Measurements from ENCODE around the gene VSTM4. TPM values are rescaled to one million over a fixed set of nuclear protein-coding genes. Genes with fewer than 3 reads are reported as not detected.

Gene VSTM4
- total RNA-seq, 1 experiment from 2014 or later: not detected

DNA sequence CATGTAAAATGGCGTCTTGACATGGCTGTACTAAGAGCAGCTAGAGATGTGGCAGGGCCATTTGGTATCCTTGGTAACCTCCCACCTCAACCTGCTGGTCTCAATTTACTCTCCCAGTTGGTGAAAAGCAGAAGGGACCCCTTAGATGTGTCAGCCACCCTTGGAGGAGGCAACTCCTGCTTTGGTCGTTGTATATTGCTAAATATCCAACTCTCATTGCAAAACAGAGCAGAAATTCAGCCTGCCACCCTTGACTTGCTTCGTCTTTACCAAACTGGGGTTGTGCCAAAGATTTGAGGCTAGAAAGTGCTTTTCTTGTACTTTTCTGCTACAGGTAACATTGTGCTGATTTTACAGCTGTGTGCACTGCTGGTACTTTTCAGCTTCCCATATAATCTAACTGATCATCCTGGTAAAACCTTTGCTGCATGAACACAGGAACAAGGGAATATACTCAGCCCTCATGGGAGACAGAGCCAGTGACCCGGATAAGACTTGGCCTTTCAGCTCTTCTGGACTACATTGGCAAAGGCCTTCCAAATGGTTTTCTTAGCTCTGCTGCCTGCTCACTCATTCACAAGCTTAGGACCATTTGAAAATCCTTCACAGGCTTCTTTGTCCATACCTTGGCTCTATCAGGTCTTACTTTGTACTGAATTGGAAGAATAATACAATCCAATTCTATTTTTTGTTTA, 2.2 kb upstream of the VSTM4 start:
- TF ChIP-seq, protein P1, sequence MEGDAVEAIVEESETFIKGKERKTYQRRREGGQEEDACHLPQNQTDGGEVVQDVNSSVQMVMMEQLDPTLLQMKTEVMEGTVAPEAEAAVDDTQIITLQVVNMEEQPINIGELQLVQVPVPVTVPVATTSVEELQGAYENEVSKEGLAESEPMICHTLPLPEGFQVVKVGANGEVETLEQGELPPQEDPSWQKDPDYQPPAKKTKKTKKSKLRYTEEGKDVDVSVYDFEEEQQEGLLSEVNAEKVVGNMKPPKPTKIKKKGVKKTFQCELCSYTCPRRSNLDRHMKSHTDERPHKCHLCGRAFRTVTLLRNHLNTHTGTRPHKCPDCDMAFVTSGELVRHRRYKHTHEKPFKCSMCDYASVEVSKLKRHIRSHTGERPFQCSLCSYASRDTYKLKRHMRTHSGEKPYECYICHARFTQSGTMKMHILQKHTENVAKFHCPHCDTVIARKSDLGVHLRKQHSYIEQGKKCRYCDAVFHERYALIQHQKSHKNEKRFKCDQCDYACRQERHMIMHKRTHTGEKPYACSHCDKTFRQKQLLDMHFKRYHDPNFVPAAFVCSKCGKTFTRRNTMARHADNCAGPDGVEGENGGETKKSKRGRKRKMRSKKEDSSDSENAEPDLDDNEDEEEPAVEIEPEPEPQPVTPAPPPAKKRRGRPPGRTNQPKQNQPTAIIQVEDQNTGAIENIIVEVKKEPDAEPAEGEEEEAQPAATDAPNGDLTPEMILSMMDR (IDR thresholded peaks at IDR 0.05; ENCODE audit: insufficient read depth in 1 of 2, low read depth in 1 of 2, low read length in 1 of 2, severe bottlenecking in 1 of 2, unreplicated experiment in 1 of 2): no peak
- peaks cover 8% of the 10 kb centered on the region for H3K27me3 Mint-ChIP-seq (ENCODE audit: insufficient read depth, unreplicated experiment)

GRCh38 chr10:49116509-49117375, 1.4 kb upstream of the VSTM4 start:
- Histone ChIP-seq H3K9me3 (no peaks in the 10 kb centered on the region), H3K4me1 (no peaks in the 10 kb centered on the region), H3K27me3 (replicated peaks; ENCODE audit: control insufficient read depth, insufficient read depth, low read length) (peaks cover 1% of the 10 kb centered on the region), H3K36me3 (ENCODE audit: control insufficient read depth, insufficient read depth, low read length) (no peaks in the 10 kb centered on the region), H3K4me3 (ENCODE audit: low read depth, low read length) (no peak overlapping the region)
- H3K4me3 Mint-ChIP-seq (ENCODE audit: unreplicated experiment): no peak overlapping the region
- no peak overlapping the region for H3K27ac Mint-ChIP-seq (ENCODE audit: unreplicated experiment)
- no peak for DNase-seq
- CTCF ChIA-PET: no interaction called here
- no peaks in the 10 kb centered on the region for H3K4me1 Mint-ChIP-seq (ENCODE audit: low read depth, unreplicated experiment)
- H3K9me3 Mint-ChIP-seq (ENCODE audit: unreplicated experiment): no peaks in the 10 kb centered on the region
- BruUV-seq (replicated peaks): no TSS peak
- H3K27me3 Mint-ChIP-seq (ENCODE audit: insufficient read depth, unreplicated experiment): peaks cover 6% of the 10 kb centered on the region
- POLR2A ChIA-PET: no interaction called here
- TF ChIP-seq, protein P1 (IDR thresholded peaks at IDR 0.05; ENCODE audit: insufficient read depth in 1 of 2, low read depth in 1 of 2, low read length in 1 of 2, severe bottlenecking in 1 of 2, unreplicated experiment in 1 of 2): no peak
- intact Hi-C loops (cut with micrococcal nuclease; ENCODE audit: unreplicated experiment): no loop called here
- H3K36me3 Mint-ChIP-seq (ENCODE audit: insufficient read depth, unreplicated experiment): no peaks in the 10 kb centered on the region

More for the DNA sequence above, 2.2 kb upstream of the VSTM4 start:
- Histone ChIP-seq H3K9me3 (no peaks in the 10 kb centered on the region), H3K4me1 (no peaks in the 10 kb centered on the region), H3K27me3 (replicated peaks; ENCODE audit: control insufficient read depth, insufficient read depth, low read length) (peaks cover 1% of the 10 kb centered on the region), H3K4me3 (ENCODE audit: low read depth, low read length) (no peak overlapping the region), H3K36me3 (ENCODE audit: control insufficient read depth, insufficient read depth, low read length) (no peaks in the 10 kb centered on the region)
- intact Hi-C loops (cut with micrococcal nuclease; ENCODE audit: unreplicated experiment): no loop called here
- Mint-ChIP-seq H3K9me3 (ENCODE audit: unreplicated experiment) (no peaks in the 10 kb centered on the region), H3K4me3 (ENCODE audit: unreplicated experiment) (no peak overlapping the region), H3K27ac (ENCODE audit: unreplicated experiment) (no peak overlapping the region), H3K4me1 (ENCODE audit: low read depth, unreplicated experiment) (no peaks in the 10 kb centered on the region), H3K36me3 (ENCODE audit: insufficient read depth, unreplicated experiment) (no peaks in the 10 kb centered on the region)
- ChIA-PET CTCF (no interaction called here), POLR2A (no interaction called here)
- no TSS peak for BruUV-seq (replicated peaks)
- no peak for DNase-seq

- TF ChIP-seq, protein P1 (IDR thresholded peaks at IDR 0.05; ENCODE audit: insufficient read depth in 1 of 2, low read depth in 1 of 2, low read length in 1 of 2, severe bottlenecking in 1 of 2, unreplicated experiment in 1 of 2): no peak
- H3K27me3 Mint-ChIP-seq (ENCODE audit: insufficient read depth, unreplicated experiment): peaks cover 3% of the 10 kb centered on the region
- Histone ChIP-seq H3K27me3 (replicated peaks; ENCODE audit: control insufficient read depth, insufficient read depth, low read length) (peaks cover 1% of the 10 kb centered on the region), H3K4me1 (no peaks in the 10 kb centered on the region), H3K36me3 (ENCODE audit: control insufficient read depth, insufficient read depth, low read length) (no peaks in the 10 kb centered on the region), H3K4me3 (ENCODE audit: low read depth, low read length) (no peak overlapping the region), H3K9me3 (no peaks in the 10 kb centered on the region)
- CTCF ChIA-PET: no interaction called here
- no TSS peak for BruUV-seq (replicated peaks)
- POLR2A ChIA-PET: no interaction called here
- no peak for DNase-seq
- no peak overlapping the region for H3K4me3 Mint-ChIP-seq (ENCODE audit: unreplicated experiment)
- no peaks in the 10 kb centered on the region for H3K36me3 Mint-ChIP-seq (ENCODE audit: insufficient read depth, unreplicated experiment)
- H3K27ac Mint-ChIP-seq (ENCODE audit: unreplicated experiment): no peak overlapping the region
- H3K9me3 Mint-ChIP-seq (ENCODE audit: unreplicated experiment): no peaks in the 10 kb centered on the region
- no peaks in the 10 kb centered on the region for H3K4me1 Mint-ChIP-seq (ENCODE audit: low read depth, unreplicated experiment)
- intact Hi-C loops (cut with micrococcal nuclease; ENCODE audit: unreplicated experiment): no loop called here
Observed at GRCh38 chr10:49115796-49116508, 630 bp upstream of the VSTM4 start.
